Germinal center (tissue), 1 donor: ENCODE data around the gene FAU.
"Not testable (repeated sequence)": the region's sequence is repeated elsewhere in the genome, so short reads cannot be mapped to it uniquely, and the experiment has no call there.

ENCODE experiments used
- DNase-seq: peaks from one replicate; pipeline ENCODE4 v3.0.0; 2012; ENCODE audit warnings: mixed read lengths, low spot score

The FAU gene

GRCh38 chr11:65121865-65122696 lies at the start of gene FAU, which contains the start of gene MRPL49:
Gene FAU (minus strand): TSS chr11:65122134. CDS start chr11:65121813, 321 bp downstream.
Gene MRPL49 (plus strand): TSS chr11:65122321. CDS start chr11:65122347, 26 bp downstream.
- peak; percentile 94 for DNase-seq

GRCh38 chr11:65170058-65170534 lies 48.2 kb upstream of the FAU start, which contains the start of gene SPDYC:
Gene SPDYC (plus strand): TSS chr11:65170233. CDS start chr11:65171358, 1,125 bp downstream.
- no peak for DNase-seq

- DNase-seq, result no peak
Measured at GRCh38 chr11:65169164-65169641, 47.3 kb upstream of the FAU start.

DNA sequence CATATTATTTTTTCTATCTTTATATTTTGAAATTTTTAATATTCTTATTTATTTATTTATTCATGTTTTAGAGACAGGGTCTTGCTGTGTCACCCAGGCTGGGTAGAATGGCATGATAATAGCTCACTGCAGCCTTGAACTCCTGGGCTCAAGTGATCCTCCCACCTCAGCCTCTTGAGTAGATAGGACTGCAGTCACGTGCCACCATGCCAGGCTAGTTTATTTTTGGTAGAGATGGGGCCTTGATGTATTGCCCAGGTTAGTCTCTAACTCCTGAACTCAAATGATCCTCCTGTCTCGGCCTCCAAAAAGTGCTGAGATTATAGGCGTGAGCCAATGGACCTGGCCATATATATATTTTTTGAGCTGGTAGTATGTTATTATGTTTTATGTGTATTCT lies 45.7 kb upstream of the FAU start:
- DNase-seq, result no peak

DNA sequence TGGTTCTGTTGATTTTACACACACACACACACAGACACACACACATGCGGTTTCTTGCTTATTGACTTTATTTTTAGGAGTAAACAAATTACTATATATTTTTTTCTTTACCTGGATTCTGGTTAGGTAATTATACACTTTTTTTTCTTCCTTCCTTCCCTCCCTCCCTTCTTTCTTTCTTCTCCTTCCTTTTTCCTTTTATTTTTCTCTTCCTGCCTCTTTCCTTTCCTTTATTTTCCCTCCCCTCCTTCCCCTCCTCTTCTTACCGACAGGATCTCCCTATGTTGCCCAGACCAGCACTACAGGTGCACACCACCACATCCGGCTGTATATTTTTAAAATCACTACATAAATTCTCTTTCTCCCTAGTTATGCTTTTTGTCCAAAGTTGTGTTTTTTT lies 45.0 kb upstream of the FAU start:
- no peak for DNase-seq

DNA sequence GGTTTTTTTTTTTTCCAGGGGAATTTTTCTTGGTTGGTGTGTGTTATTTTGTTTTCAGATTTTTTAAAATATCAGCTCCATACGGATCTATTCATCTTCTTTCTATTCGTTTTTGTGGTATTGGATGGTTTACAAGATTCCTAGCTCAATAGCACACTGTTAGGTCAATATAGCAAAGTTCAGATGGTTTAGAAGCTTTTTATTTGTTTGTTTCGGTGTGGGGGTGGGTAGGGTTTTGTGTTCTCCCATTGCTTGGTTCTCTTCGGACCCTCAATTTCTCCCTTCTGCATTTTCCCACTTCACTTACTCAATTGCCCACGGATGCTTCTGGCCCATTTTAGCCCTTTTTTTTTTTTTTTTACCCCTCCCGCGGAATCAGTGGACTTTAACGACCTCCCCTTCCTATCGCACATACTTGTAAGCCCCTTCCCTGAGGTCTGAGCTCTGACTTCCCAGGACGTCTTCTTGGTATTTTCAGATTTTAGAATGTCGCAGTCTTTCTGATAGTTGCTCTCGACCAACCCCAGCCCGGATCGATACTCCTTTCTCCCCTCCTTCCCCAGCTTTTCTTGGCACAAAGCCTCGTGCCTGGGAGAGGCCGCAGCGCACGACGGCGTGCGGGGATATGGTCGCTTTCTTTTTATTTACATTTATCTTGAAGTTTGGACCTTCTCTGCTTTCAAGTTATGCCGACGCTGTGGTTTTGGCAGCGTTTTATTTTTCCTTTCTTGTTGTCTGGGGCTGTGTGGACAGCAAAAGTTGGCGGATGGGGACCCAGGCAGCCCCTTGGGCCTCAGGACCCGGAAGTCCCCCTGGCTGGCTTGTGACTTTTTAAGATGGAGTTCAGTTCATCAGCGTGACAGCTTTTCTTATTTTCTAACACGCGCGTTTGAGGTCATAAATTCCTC lies 43.7 kb upstream of the FAU start:
- no peak for DNase-seq

- no peak for DNase-seq
Measured at GRCh38 chr11:65163684-65164083, 41.8 kb upstream of the FAU start.

GRCh38 chr11:65160643-65161042 lies 38.7 kb upstream of the FAU start:
- no peak for DNase-seq

- DNase-seq, result peak; percentile 68
Measured at GRCh38 chr11:65159012-65159411, 37.1 kb upstream of the FAU start.

- DNase-seq, result no peak
Measured at GRCh38 chr11:65157336-65157735, 35.4 kb upstream of the FAU start.

DNA sequence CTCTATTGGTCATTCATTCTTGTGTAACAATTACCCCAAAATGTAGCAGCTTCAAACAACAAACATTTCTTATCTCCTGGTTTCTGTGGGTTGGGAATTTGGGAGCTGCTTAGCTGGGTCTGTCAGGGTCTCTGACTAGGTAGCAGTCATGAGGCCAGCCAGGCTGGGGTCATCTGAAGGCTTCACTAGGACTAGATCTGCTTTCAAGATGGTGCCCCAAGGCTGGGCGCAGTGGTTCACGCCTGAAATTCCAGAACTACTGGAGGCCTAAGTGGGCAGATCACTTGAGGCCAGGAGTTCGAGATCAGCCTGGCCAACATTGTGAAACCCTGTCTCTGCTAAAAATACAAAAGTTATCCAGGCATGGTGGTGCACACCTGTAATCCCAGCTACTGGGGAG lies 35.0 kb upstream of the FAU start:
- DNase-seq, result no peak

DNA sequence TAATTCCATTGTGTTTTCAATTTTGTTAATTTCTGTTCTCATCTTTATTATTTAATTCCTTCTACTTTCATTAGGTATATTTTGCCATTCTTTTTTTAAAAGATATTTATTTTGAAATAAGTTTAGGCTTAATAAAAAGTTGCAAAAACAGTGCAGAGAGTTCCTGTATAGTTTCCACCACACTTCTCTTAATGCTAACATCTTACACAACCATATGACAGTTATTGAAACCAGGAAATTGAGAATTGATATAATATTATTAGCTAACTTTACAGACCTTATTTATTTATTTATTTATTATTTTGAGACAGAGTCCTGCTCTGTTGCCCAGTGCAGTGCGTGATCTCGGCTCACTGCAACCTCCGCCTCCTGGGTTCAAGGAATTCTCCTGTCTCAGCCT lies 34.3 kb upstream of the FAU start:
- no peak for DNase-seq

DNA sequence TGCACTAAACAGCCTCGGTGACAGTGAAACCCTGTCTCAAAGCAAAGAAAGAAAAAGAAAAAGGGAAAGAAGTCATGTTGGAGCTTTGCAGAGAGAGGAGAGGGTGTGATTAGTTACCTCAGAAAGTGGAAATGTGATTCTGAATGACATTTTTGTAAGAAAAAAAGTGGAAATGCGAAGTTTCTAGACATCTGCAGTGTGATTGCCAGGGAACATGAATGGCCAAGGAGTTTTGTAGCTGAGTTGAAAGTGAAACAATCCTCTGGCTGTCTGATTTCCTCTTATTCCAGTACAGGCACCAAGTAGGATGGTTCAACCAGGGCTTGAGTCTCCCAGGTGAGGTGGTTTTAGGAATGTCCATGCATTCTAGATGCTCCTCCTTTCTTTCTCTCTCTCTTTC lies 30.2 kb upstream of the FAU start:
- no peak for DNase-seq

DNA sequence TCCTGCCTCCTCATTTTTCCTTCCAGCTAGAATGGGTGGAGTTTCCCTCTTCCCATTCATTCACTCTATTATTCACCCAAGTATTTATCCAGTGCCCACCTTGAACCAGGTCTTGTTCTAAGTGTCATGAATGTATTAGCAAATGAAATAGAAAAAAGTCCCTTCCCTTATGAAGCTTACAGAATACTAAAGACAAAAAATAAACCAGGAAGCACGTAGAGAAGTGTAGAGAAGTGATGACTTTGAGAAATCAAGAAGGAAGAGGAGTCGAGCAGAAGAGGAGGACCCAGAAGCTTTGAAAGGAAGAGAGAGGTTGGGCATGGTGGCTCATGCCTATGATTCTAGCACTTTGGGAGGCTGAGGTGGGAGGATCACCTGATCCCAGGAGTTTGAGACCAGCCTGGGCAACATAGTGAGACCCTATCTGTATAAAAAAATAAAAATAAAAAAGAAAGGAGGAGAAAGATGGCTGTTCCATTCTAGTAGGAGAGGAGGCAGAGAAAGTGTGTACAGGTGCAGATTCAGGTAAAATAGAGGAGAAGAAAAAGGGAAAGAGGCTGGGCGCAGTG lies 29.5 kb upstream of the FAU start:
- no peak for DNase-seq

GRCh38 chr11:65150509-65151299 lies 28.8 kb upstream of the FAU start:
- no peak for DNase-seq

- not testable (repeated sequence) for DNase-seq
Measured at GRCh38 chr11:65150131-65150508, 28.2 kb upstream of the FAU start.

- DNase-seq, result no peak
Measured at GRCh38 chr11:65148657-65149056, 26.7 kb upstream of the FAU start.

DNA sequence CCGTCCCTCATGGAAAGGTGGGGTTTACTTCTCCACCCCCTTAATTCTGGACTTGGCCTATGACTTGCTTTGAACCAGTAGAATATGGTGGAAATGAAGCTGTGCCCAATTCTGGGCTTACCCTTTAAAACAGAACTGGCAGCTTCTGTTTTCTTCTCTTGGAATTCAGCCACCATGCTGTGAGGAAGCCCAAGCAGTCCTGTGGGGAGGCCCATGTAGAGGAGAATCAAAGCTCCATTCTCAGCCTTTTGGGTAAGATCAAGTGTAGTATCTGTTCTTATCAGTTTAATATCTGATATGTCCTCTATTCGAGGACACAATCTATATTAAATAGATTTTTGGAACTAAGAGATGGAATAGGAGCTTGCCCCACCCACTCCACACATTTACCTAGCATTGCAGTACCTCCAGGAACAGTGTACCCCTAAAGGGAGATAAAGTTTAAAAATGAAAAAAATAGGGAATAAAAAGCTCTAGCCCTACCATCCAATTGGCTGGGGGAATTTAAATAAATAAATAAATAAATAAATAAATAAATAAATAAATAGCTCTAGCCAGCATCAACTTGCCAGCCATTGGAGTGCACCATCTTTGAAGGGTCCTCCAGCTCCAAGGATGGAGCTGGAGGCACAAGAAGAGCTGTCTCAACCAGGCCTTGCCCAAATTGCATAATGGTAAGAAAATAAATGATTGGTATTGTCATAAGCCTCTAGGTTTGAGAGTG lies 25.6 kb upstream of the FAU start:
- no peak for DNase-seq

- DNase-seq, result no peak
Measured at GRCh38 chr11:65141896-65142494, 20.1 kb upstream of the FAU start.

DNA sequence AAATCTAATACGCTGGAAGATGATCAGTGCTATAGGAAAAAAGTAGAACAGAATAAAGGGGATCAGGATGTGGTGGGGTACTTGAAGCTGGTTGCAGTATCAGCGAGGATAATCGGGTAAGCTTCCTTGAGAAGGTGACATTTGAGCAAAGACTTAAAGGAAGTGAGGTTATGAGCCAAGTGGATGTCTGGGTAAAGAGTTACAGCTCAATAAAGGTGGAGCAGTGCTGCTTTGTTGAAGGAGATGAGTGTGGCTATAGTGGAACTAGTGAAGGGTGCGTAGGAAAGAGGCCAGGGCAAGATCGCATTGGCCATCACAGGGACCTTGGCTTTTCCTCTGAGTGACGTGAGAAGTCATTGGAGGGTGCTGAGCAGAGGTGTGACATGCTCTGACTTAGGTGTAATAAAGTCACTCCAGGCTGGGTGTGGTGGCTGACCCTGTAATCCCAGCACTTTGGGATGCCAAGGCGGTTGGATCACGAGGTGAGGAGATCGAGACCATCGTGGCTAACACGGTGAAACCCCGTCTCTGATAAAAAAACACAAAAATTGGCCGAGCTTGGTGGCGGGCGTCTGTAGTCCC lies 14.7 kb upstream of the FAU start:
- DNase-seq, result no peak
